WI38 (cell line): ENCODE data around the gene ADAMTSL1.

ENCODE experiments used
- H3K4me3 ChIP-seq: 2 replicates; pipeline ENCODE4 v1.5.1; 2011; ENCODE audit warnings: low read depth, mild to moderate bottlenecking, control low read depth, low read length
- CTCF ChIP-seq: IDR thresholded peaks from 2 replicates; pipeline ENCODE4 v1.5.1; 2012; ENCODE audit warnings: low read depth, mild to moderate bottlenecking, control low read depth, low read length

ADAMTSL1 gene

GRCh38 chr9:18727904-18728303 lies 254.0 kb downstream of the ADAMTSL1 start:
- no peak for TF ChIP-seq CTCF
- no peak overlapping the region for H3K4me3 ChIP-seq

GRCh38 chr9:18728642-18729041 lies 254.7 kb downstream of the ADAMTSL1 start:
- no peak for TF ChIP-seq CTCF
- H3K4me3 ChIP-seq: no peak overlapping the region

GRCh38 chr9:18730241-18730640 lies 256.3 kb downstream of the ADAMTSL1 start:
- no peak for TF ChIP-seq CTCF
- H3K4me3 ChIP-seq: no peak overlapping the region

GRCh38 chr9:18739127-18739526 lies 265.2 kb downstream of the ADAMTSL1 start:
- H3K4me3 ChIP-seq: no peak overlapping the region
- TF ChIP-seq CTCF: no peak

- TF ChIP-seq CTCF: no peak
These were observed 265.8 kb downstream of the ADAMTSL1 start for GRCh38 chr9:18739641-18740318.

DNA sequence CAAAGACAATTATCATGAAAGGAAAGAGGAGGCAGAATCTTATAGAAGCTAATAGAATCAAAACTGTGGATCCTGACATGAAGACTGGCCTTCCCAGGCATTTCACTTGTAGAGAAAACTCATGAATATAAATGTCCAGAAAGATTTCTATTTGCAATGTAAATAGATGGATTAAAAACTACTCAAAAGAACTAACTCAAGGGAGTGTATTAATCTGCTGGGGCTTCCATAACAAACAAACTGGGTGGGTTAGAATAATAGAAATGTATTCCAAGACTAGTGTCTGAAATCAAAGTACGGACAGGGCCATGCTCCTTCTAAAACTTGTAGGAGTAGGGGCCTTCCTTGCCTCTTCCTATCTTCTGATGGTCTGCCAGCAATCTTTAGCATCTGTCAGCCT lies 267.4 kb downstream of the ADAMTSL1 start:
- no peak overlapping the region for H3K4me3 ChIP-seq
- no peak for TF ChIP-seq CTCF

More at GRCh38 chr9:18739641-18740318, 265.8 kb downstream of the ADAMTSL1 start:
- H3K4me3 ChIP-seq: no peak overlapping the region

DNA sequence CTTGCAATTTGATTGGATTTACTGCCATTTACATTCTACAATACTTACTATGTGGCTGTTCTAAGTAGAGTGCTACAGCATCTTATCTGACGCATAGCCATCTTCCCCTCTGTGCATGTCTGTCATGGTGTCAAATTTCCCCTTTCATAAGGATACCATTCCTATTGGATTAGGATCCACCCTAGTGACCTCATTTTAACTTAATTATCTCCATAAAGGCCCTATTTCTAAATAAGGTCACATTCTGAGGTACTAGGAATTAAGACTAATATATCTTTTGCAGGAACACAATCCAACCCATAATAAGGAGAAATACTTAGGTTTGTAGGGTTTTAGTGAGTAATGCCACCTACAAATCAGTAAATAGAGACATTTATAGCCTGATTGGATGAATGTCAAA lies 268.0 kb downstream of the ADAMTSL1 start:
- no peak overlapping the region for H3K4me3 ChIP-seq
- TF ChIP-seq CTCF: no peak
